ENCODE data around the gene HINT3. TPM values are rescaled to one million over a fixed set of nuclear protein-coding genes. Genes with fewer than 3 reads are reported as not detected.

Gene HINT3
- total RNA-seq, 1 donor = 23.5 TPM

- peak; percentile 10 for DNase-seq (ENCODE audit: low read depth)
- TF ChIP-seq, protein P1, sequence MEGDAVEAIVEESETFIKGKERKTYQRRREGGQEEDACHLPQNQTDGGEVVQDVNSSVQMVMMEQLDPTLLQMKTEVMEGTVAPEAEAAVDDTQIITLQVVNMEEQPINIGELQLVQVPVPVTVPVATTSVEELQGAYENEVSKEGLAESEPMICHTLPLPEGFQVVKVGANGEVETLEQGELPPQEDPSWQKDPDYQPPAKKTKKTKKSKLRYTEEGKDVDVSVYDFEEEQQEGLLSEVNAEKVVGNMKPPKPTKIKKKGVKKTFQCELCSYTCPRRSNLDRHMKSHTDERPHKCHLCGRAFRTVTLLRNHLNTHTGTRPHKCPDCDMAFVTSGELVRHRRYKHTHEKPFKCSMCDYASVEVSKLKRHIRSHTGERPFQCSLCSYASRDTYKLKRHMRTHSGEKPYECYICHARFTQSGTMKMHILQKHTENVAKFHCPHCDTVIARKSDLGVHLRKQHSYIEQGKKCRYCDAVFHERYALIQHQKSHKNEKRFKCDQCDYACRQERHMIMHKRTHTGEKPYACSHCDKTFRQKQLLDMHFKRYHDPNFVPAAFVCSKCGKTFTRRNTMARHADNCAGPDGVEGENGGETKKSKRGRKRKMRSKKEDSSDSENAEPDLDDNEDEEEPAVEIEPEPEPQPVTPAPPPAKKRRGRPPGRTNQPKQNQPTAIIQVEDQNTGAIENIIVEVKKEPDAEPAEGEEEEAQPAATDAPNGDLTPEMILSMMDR (IDR thresholded peaks at IDR 0.05; ENCODE audit: insufficient read depth, low read length) = no peak
- H3K4me3 ChIP-seq (ENCODE audit: low read depth, low read length) = no peak overlapping the region
These were observed 38.3 kb downstream of the HINT3 start for GRCh38 chr6:125994670-125995488.

- TF ChIP-seq, protein P1 (IDR thresholded peaks at IDR 0.05; ENCODE audit: insufficient read depth, low read length) = peak; percentile 99
- DNase-seq (ENCODE audit: low read depth) = peak; percentile 75
- H3K4me3 ChIP-seq (ENCODE audit: low read depth, low read length) = no peak overlapping the region
These were observed 39.5 kb downstream of the HINT3 start for GRCh38 chr6:125995972-125996580.

DNA sequence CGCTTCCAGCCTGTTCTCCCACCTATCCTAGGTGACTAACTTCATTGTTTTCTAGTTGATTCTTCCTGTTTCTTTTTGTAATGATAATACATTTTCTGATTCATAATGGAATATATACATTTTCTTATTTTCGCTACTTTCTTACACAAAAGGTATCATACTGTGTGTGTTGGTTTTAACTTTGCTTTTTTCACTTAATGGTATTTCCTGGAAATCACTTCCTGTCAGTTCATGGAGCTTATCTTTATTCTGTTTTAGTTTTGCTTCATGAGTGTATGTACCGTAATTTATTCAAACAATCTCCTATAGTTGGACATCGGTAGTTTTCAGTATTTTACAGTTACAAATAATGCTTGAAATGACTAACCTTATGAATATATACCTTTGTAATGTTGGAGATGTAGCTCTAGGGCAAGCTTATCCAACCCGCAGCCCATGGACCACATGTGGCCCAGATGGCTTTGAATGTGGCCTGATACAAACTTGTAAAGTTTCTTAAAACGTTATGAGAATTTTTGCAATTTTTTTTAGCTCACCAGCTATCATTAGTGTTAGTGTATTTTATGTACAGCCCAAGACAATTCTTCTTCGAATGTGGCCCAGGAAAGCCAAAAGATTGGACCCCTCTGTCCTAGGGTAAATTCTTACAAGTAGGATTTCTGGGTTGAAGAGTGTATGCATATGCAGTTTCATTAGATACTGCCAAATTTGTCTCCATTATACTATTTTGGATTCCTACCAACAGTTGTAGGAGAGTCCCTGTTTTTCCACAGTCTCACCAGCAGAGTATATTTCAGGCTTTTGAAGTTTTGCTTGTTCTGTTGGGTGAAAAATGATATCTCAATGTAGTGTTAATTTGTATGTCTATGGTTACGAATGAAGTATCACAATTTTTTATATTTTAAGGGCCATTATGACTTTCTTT is 46.4 kb downstream of the HINT3 start:
- H3K4me3 ChIP-seq (ENCODE audit: low read depth, low read length) = no peak overlapping the region
- TF ChIP-seq, protein P1 (IDR thresholded peaks at IDR 0.05; ENCODE audit: insufficient read depth, low read length) = no peak
- peak; percentile 17 for DNase-seq (ENCODE audit: low read depth)

DNA sequence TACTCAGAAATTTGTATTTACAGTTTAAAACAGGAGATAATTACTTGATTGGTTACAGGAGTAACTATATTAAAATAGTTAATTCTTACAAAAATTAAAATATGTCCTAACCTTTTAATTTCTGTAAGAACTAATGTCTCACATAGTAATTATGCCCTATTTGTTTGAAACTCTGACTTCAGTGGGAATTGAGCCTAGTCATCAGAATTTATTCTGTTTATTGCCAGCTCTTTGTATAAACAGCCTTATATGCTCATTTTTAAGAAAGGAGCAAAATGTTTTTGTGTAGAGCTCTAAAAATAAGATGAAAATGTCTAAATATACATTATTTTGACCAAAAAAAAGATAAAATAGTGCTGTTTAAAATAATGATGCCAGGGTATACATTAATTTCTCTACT is 51.2 kb downstream of the HINT3 start:
- DNase-seq (ENCODE audit: low read depth) = no peak
- TF ChIP-seq, protein P1 (IDR thresholded peaks at IDR 0.05; ENCODE audit: insufficient read depth, low read length) = no peak
- no peak overlapping the region for H3K4me3 ChIP-seq (ENCODE audit: low read depth, low read length)

GRCh38 chr6:126010040-126010439 is 53.5 kb downstream of the HINT3 start:
- TF ChIP-seq, protein P1 (IDR thresholded peaks at IDR 0.05; ENCODE audit: insufficient read depth, low read length) = no peak
- H3K4me3 ChIP-seq (ENCODE audit: low read depth, low read length) = no peak overlapping the region
- DNase-seq (ENCODE audit: low read depth) = no peak

- H3K4me3 ChIP-seq (ENCODE audit: low read depth, low read length) = no peak overlapping the region
- TF ChIP-seq, protein P1 (IDR thresholded peaks at IDR 0.05; ENCODE audit: insufficient read depth, low read length) = no peak
- DNase-seq (ENCODE audit: low read depth) = peak; percentile 26
These were observed 59.3 kb downstream of the HINT3 start for GRCh38 chr6:126015863-126016262.

All from fibroblast of the aortic adventitia (primary cell).